A549 (cell line): ENCODE data around the gene CCDC70.

Source experiments
- BHLHE40 ChIP-seq: IDR thresholded peaks from 2 replicates; pipeline ENCODE4 v1.6.1; 2012; ENCODE audit warnings: low read depth, low read length, inconsistent platforms
- CTCF ChIP-seq: fragments of >200 bp; sonication (Bioruptor Twin); formaldehyde crosslinking; IDR thresholded peaks from 3 replicates; pipeline ENCODE4 v1.5.1; 2016
- HES2 ChIP-seq: fragments of >200 bp; sonication (Bioruptor Twin); formaldehyde crosslinking; IDR thresholded peaks from 2 replicates; pipeline ENCODE4 v1.6.1; 2016
- JUN ChIP-seq, 2 experiments: fragments of >200 bp; sonication (Bioruptor Twin); formaldehyde crosslinking; IDR thresholded peaks; 2 replicates in 1 of 2; 3 replicates in 1 of 2; pipeline ENCODE4 v1.6.1; 2016 to 2017
- POLR2A ChIP-seq: IDR thresholded peaks from 2 replicates; pipeline ENCODE4 v1.6.1; 2012; ENCODE audit warnings: mild to moderate bottlenecking, low read length
- ZC3H11A ChIP-seq: fragments of 450-650 bp; IDR thresholded peaks from 2 replicates; pipeline ENCODE4 v1.6.1; 2014; ENCODE audit warnings: antibody characterized with exemption, mild to moderate bottlenecking

DNA sequence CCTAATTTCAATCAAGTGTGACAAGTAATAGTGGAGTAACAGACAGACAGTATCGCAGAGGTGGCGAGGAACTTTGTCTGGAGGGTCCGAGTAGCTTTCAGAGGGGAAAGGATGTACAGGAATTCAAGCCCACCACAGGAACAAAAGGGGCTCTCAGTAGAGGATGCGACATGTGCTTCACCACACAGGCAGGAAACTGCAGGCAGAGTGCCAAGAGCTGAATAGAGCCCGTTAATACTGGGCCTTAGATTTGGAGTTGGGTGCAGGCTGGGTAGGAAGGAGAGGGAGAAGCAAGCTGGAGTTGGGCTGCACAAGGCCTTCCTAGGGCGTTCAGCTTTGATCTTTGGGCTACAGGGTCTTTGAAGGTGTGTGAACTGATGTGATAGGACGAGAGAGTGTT is 1.2 kb downstream of the CCDC70 start:
- TF ChIP-seq JUN (IDR thresholded peaks at IDR 0.05) (no peak), BHLHE40 (no peak), HES2 (no peak), CTCF (no peak), ZC3H11A (no peak), POLR2A (no peak)
